Dedifferentiated amniotic fluid mesenchymal stem cell (primary cell): Measurements from ENCODE around the gene PCDH12.
"Not testable (repeated sequence)": the region's sequence is repeated elsewhere in the genome, so short reads cannot be mapped to it uniquely, and the experiment has no call there.

Source experiments
- DNase-seq: peaks from one replicate; pipeline ENCODE4 v3.0.0-alpha.2; 2016; ENCODE audit errors: extremely low spot score

Gene PCDH12

DNA sequence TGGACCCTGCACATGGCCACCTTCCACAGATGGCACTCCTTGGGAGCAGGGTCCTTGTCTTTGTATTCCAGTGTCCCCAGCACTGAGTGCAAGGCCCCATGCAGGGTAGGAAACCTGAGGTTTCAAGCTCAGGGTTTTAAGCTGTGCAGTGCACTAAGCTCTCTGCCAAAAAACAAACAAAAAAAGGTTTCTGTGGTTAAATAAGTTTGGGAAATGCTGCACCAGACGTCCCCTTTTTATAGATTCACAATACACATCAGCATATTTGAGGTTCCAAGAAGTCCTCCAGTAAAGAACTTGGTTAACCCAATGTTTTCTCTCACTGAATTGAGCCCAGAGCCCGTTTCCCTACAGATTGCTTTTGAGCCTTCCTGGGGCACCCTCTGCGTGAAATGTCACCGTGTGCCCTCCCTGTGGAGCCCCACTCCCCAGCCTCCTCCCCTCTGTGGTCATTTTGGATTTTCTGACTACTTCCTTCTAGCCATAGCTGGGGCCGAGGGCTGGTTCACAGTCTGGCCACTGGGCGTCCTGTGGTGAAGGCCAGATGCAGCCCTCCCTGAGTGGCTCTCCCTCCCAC is 17.2 kb downstream of the PCDH12 start:
- DNase-seq = no peak

DNA sequence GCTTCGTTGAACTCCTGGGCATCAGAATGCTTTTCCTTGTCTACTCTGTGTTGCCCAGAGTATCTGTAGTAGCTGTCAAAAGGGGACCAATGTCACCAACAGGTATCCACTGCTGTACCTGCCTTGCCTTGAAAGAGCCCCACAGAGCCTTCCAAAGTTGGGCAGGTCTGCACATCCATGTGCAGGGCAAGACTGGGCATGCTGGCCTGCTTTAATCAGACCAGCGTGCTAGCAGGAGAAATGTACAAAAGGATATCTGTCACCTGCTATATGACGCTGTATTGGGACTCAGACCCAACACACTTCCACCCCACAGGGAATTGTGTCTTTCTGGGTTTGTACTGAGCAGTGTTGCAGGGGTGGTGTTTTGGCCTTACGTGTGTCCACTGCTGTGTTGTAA is 22.5 kb downstream of the PCDH12 start:
- no peak for DNase-seq

DNA sequence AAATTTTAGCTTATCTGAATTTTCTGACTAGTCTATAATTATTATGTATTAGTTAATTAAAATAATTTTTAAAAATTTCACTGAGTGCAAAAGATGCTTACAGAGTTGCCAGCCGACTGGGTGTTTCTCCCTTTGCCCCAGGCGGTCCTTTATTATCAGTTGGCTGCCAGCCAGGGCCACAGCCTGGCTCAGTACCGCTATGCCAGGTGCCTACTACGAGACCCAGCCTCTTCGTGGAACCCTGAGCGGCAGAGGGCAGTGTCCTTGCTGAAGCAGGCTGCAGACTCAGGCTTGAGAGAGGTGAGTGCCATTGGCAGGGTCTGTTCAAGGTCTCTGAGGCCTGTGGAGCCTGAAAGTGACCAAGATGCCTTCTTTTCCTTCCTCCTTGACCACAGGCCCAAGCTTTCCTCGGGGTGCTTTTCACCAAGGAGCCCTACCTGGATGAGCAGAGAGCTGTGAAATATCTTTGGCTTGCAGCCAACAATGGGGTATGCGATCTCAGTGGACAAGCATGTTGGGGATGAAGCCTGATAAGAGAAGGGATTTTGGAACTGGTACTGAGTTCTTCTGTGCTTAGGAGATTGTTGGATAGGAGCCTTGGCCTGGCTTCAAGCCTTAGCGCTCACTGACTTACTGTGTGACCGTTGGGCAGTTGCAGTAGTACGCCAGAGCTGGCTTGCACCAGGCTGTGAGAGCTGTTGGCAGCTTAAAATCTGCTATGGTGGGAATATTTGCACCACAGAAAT is 23.7 kb downstream of the PCDH12 start:
- DNase-seq = no peak

DNA sequence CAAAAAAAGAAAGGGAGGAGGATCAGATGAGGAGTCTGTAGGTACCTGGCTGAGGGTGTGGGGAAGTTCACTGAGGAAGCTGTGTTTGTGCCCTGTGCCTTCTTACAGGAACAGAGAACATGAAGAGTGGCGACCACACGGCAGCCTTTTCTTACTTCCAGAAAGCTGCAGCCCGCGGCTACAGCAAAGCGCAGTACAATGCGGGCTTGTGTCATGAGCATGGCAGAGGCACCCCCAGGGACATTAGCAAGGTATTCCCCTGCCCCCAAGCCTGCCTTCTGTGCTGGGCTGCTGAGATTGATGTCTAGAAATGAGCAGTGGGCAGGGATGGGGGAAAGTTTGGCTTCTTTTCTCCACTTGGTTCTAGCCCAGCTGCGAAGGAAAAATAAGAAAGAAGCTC is 24.9 kb downstream of the PCDH12 start:
- no peak for DNase-seq

DNA sequence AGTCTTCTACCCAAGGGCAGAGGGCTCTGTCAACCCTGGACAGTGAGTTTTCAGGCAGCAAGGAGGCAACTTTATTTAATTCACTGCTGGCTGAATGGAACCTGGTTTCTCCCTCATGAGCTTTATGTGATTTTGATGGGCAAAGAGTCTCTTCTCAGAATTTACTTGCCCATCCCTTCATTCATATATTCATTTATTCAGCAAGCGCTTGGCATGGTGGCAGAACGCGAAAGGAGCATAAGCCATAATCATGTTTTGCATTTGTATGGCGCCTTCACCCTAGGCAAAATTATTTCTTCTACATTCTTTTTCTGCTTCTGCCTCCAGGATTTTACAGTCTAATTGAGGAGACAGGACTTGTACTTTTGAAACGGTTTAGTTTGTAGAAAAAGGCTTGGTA is 26.3 kb downstream of the PCDH12 start:
- DNase-seq = no peak

DNA sequence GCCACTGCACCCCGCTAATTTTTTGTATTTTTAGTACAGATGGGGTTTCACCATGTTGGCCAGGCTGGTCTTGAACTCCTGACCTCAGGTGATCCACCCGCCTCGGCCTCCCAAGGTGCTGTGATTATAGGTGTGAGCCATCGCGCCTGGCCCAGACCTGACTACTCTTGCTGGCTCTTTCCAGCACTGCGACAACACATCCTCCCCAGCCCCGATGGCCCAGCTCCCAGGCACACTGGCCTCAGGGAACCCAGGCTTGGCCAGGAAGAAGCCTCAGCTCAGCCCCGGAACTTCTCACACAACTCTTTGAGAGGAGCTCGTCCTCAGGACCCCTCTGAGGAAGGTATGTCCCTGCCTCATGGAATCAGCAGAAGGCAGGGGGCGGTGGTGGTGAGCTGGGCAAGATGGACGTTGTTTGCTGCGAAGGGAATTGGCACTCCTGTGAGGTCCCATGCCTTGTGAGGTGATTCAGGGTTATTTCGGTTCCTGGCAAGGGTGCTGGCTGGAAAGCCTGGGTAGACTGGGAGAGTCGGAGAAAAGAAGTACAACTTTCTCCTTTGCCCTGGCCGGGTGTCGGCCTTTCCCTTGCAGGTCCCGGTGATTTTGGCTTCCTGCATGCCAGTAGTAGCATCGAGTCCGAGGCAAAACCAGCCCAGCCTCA is 28.5 kb downstream of the PCDH12 start:
- no peak for DNase-seq

DNA sequence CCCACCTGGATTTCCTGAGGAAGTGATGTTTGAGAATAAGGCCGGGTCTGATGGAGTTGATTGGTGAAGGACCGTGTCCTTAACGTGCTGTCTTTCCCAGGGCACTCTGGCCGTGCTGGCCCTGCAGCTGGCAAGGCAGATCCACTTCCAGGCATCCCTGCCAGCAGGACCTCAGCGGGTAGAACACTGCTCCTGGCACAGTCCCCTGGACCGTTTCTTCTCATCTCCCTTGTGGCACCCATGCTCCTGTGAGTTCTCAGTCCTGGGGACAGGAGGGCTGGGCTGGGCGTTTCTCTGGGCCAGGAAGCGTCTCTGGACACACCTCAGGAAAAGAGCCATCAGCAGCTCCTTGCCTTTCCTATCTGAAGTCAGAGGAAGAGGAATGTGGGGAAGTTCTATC is 30.0 kb downstream of the PCDH12 start:
- no peak for DNase-seq

DNA sequence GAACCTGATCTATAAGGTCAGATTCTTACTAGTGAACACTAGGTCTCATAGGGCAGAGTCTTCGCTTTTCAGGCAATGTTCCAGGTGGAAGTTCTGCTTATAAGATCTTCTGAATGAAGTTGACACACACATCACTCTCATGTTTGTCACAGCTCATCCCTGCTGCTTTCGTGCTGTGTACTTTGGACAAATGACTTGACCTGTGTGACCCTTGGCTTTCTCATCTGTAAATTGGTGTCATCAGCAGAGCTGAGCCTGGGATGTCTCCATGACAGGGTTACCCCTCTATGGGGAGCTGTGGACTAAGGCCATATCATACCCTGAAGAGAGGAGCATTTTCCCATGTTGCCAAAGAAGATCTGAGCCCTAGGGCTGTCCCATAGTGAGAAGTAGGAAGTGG is 31.6 kb downstream of the PCDH12 start:
- no peak for DNase-seq

DNA sequence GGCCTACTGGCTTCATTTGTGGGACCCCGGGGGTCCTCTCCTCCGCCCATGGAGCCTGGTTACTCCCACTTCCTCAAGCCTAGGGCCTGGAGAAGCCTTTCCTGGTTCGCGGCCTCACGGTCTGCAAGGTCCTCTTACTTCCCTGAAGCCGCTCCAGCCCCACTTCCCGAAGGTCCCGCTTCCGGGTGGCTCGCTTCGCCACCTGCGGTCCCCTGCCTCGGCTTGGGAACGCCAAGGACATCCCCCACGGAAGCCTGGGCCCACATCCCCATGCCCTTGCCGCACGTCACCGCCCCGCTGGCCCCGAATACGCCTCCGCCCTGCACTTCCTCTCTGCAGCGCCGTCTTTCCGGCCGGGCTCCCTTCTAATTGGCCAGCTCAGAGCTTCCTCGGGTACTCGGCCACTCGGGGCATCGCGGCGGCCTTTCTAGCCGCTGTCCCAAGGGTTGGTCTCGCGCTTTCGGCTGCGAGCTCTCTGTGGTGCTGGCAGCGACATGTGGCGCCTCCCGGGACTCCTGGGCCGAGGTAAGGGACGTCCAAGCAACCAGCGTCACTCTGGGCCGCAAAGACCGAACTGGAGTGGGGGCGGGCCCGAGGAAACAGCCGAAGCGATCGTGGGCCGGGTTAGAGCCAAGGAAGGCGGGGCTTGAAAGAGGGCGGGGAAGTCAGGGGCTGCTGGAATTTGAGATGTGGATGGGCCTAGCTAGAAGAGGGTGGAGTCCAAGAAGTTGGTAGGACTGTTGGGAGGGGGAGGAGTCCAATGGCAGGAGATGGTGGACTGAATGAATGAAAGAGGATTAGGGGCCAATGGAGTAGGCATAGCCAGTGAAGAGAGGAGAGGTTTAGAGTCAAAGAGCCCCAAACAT is 34.3 kb downstream of the PCDH12 start, which contains the start of gene DELE1:
TSS of gene DELE1 (plus strand) at position 424 of the 866 bp plus-strand sequence. CDS start at position 495, 71 bp downstream.
- DNase-seq = peak; percentile 93

DNA sequence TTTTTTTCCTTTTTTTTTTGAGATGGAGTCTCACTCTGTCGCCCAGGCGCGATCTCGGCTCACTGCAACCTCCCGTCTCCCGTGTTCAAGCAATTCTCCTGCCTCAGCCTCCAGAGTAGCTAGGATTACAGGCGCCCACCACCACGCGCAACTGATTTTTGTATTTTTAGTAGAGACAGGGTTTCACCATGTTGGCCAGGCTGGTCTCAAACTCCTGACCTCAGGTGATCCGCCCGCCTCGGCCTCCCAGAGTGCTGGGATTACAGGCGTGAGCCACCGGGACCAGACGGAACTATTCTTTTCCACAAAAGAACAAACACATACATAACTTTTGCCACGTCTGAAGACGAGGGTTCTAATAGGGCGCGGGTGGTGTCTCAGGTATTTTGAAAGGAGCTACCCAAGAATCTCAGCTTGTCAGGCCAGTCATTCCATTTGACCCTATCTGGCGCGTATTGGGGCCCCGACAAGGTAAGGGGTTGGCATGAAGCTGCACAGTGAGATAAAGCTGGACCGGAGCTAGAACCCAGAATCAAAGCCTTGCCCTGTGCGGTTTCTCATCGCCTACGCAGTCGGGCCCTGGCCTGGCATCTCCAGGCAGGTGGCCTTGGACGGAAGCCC is 35.1 kb downstream of the PCDH12 start:
- DNase-seq = not testable (repeated sequence)

DNA sequence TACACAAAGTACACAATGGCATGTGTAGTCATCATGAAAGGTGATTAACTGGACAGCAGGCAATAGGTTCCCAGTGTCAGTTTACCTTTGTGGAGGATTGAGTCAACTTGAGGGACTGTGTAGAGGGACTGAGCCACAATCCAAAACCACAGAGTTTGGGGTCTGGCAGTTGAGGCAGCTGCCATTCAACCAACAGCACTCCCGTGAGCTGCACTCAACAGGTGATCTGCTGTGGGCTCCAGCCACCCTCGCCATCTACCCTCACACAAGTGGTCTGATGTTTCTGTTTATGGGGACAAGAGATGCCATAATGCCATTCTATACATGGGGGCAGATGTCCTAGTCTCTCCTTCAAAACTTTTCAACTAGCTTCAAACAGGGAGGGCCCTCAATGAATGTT is 37.2 kb downstream of the PCDH12 start:
- no peak for DNase-seq

DNA sequence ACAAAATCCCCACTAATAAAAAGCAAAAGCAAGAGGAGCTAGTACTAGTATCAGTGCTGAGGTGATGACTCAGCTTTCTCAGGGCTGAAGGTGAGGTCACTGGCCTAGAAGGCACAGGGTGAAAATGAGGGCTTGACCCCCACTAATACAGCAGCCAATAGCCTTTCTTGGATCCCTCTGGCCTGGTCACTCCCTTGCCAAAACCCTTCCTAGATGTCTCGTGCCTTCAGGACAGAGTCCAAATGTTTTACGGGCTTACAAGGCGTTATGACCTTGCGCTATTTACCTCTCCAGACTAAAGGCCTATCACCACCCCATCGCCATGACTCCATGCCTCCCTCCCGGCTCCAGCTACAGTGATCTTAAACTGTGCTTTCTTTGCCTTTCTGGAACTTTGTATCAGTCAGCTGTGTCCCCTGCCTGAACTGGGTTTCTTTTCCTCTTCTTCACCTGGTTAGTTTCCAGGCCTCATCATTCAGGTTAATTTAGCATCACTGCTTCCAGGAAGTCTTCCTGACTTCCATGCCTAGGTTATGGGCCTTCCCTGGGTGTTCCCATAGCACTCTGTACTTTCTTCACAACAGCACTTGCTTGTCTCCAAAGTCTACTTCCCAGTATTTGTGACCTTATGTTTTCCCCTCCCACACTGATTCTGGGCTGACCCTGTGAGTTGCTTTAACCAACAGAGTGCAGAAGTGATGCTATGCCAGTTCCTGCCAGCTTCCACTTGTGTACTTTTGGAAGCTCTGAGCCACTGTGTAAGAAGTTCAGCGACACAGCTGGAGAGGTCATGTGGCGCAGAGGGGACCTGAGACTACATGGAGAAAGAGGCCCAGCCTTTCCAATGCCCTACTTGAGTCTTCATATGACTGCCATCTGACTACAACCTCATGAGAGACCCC is 38.5 kb downstream of the PCDH12 start:
- no peak for DNase-seq

DNA sequence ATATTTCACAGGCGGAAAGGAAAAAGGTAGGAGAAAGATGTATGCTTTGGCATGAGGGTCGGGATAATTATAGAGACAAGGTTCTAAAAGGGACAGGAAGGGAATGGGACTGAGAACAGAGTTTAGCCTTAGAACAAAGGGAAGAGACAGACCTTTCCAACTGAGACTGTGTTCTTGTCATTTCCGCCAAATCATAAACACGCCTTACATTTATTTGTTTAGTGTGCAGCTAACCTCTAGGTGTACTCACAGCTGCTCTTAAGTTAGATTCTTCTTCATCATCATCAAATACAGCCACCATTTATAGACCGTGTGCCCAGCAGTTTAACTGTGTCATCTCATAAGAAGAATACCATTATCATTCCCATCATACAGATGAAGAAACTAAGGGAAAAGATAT is 40.2 kb downstream of the PCDH12 start:
- no peak for DNase-seq

DNA sequence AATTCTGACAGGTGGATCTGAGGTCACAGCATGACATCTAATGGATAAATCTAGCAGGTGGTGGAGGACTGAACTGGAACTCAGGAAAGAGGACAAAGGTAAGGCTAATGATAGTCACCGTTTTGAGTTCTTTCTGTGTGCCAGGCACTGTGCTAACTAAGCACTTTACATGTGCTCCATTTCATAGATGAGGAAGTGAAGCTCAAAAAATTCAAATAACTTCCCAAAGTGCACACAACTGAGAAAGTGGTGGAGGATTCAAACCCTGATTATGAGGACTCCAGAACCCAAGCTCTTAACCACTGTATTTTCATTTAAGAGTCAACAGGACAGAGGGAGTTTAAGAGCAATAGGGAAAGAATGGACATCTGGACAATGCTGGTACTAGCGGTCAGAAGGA is 41.5 kb downstream of the PCDH12 start:
- no peak for DNase-seq

DNA sequence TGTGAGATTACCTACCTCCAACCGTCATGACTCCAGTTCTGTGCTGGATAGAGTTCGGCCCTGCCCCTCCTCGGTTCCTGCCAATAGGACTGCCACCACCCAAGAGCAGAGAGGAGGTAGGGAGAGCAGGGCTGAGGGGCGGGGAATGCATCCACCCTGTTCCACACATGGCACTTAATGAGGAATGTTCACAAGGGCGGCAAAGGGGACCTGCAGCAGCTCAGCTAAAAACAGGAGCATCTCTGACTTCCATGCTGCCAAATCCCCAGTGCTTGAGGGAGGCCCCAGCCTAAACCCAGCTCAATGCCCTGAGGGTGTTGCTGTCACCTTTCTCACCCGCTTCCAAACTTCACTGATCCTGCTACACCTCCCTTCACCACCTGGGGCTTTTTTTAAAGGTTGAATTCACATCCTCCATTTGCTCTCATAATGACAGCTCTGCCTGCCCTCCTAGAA is 42.1 kb downstream of the PCDH12 start:
- DNase-seq = no peak

DNA sequence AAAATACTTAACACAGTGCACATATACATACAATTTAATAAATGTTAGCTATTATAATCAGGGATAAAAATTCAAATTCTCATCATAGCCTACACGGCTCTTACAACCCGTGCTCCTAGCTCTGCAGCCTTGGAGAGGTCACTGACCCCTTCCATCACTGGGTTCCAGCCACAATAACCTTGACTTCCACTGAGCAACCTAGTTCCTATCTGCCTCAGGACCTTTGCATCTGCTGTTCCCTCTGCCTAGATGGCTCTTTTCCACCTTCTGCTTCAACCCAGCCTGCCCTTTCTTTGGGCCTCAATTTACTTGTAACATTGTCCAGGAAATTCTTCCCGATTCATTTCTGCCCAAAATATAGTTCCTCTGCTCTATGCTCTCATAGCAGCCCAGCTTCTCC is 43.2 kb downstream of the PCDH12 start:
- DNase-seq = no peak

DNA sequence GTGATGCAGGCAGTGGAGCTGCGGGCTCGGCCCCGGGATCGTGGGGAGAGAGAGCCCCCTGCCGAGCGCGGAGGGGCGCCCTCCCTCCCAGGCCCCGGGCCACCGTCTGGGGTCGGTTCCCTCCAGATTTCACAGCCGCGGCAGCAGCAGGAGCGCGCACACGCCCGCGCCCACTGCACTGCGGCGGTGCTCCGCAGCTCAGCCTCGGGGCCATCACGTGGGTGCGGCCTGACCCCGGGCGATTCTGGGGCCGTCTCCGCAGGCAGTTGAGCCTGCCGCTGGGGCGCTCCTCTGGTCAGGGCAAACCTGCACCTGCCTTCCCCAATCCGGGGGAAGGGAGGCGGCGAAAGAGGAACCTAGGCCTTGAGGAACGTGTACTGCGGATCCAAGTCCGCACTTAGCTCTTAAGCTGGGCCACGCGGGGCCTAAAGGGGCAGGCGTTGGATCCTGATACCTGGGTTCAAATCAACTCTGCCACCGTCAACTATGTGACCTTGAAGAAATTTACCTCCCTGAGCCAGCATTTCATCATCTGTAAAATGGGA is 43.7 kb downstream of the PCDH12 start:
- DNase-seq = no peak

DNA sequence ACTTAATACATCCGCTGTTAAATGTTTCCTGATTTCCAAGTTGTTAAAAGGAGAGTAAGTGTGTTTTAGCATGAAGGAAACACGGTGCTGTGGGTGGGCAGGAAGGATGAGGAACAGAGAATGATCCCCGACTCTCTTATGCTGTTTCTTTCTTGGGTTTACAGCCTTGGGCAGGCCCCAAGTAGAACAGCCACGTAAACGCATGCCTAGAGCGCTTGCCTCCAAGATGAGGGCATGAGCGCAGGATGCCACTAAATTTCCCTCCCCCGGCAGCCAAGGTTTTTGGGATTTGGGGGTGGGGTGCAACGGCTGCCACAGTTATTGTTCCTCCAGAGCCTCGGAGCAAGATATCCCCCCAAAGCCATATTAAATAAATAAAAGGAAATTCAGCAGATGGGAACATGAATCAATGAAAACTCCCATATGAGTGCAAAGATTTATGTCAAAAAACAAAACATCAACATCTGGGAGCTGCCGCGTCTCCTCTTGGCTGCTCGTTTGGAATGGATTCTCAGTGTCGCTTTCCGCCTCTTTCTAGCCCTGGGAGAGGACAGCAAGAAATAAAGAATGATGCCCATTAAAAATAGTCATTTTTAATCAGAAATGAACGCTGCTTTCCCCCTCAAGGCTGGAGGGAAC is 44.3 kb downstream of the PCDH12 start:
- DNase-seq = no peak

DNA sequence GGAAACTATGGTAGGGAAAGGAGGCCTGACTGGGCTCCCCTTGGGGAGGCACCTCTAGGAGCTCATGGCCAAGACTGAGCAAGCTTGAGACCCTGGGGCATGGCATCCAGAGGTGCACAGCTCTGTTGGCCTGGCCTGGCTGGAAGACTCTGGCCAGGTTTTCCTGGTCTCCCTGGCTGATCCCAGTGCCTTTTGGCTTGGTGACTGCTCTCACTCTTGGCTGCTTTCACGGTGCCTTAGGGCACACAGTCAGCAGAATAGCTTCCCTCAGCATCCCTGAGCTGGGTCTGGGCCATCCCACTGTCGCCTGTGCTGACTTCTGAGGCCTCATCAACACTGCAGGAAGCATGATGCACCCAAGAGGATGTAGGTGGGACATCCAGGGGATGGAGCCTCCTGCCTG is 47.7 kb downstream of the PCDH12 start:
- DNase-seq = no peak

DNA sequence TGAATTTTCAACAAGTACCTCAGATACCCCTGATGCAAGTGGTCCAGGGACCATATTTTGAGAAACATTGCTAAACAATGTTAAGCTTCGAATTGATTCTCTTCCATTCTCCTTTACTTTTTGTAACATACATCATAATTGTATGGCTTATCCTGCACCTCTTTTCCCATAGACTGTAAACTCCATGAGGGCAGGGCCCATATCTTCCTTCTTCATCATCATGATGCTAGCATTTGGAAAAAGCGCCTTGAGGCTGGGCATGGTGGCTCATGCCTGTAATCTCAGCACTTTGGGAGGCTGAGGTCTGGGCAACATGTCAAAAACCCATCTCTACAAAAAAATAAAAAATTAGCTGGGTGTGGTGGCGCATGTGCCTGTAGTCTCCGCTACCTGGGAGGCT is 48.8 kb downstream of the PCDH12 start:
- DNase-seq = no peak
